Calu3 (cell line): Measurements from ENCODE around the gene MRPS26. TPM values are rescaled to one million over a fixed set of nuclear protein-coding genes. Genes with fewer than 3 reads are reported as not detected.

Experiments used
- BruUV-seq: library from RNA; stranded (reverse); fragments of 400-500 nt; replicated peaks from 2 replicates; lab custom pipeline; 2021; lab: Mats Ljungman, UMichigan
- CTCF ChIA-PET: fragments of 300-600 bp; sonication (Branson Sonifier 250); formaldehyde crosslinking; loops from one replicate; lab custom pipeline; 2022; ENCODE audit warnings: antibody characterized with exemption; lab: Charles Lee
- DNase-seq: peaks from one replicate; pipeline ENCODE4 v3.0.0; 2022
- H3K27ac Mint-ChIP-seq: one replicate; pipeline ENCODE4 v1.8.0; 2022; ENCODE audit warnings: mixed read lengths; ENCODE audit not compliant: unreplicated experiment
- H3K27me3 Mint-ChIP-seq: one replicate; pipeline ENCODE4 v1.8.0; 2022; ENCODE audit warnings: mixed read lengths; ENCODE audit not compliant: unreplicated experiment
- H3K36me3 Mint-ChIP-seq: one replicate; pipeline ENCODE4 v1.8.0; 2022; ENCODE audit warnings: mild to moderate bottlenecking, moderate library complexity, mixed read lengths; ENCODE audit not compliant: insufficient read depth, unreplicated experiment
- H3K4me1 Mint-ChIP-seq: one replicate; pipeline ENCODE4 v1.8.0; 2022; ENCODE audit warnings: mild to moderate bottlenecking, low read depth, mixed read lengths; ENCODE audit not compliant: unreplicated experiment
- H3K4me3 Mint-ChIP-seq: one replicate; pipeline ENCODE4 v1.8.0; 2022; ENCODE audit warnings: mild to moderate bottlenecking, low read depth, moderate library complexity, mixed read lengths; ENCODE audit not compliant: unreplicated experiment
- H3K9me3 Mint-ChIP-seq: one replicate; pipeline ENCODE4 v1.8.0; 2022; ENCODE audit warnings: low read depth, mixed read lengths; ENCODE audit not compliant: unreplicated experiment
- intact Hi-C: fragments of 100-400 bp; cut with micrococcal nuclease; formaldehyde crosslinking; loops from one replicate; pipeline ENCODE4 v1.10.0; 2022; ENCODE audit not compliant: unreplicated experiment
- total RNA-seq: library from RNA; stranded (reverse); gene quantifications from 2 replicates; pipeline ENCODE4 v1.2.3, GENCODE V29; 2022
- TF ChIP-seq, protein P1 (sequence below): fragments of 200-600 bp; IDR thresholded peaks from one replicate; pipeline ENCODE4 v1.8.0; 2022; ENCODE audit warnings: antibody characterized with exemption; ENCODE audit not compliant: unreplicated experiment

Gene MRPS26
- total RNA-seq, 1 experiment from 2014 or later = 30.7 TPM

- Mint-ChIP-seq H3K36me3 (peaks cover 5% of the 10 kb centered on the region), H3K9me3 (no peaks in the 10 kb centered on the region), H3K27me3 (no peaks in the 10 kb centered on the region), H3K4me3 (no peak overlapping the region), H3K27ac (no peak overlapping the region), H3K4me1 (no peaks in the 10 kb centered on the region)
- no peak for DNase-seq
- no TSS peak for BruUV-seq
- intact Hi-C loops = no loop called here
- TF ChIP-seq, protein P1, sequence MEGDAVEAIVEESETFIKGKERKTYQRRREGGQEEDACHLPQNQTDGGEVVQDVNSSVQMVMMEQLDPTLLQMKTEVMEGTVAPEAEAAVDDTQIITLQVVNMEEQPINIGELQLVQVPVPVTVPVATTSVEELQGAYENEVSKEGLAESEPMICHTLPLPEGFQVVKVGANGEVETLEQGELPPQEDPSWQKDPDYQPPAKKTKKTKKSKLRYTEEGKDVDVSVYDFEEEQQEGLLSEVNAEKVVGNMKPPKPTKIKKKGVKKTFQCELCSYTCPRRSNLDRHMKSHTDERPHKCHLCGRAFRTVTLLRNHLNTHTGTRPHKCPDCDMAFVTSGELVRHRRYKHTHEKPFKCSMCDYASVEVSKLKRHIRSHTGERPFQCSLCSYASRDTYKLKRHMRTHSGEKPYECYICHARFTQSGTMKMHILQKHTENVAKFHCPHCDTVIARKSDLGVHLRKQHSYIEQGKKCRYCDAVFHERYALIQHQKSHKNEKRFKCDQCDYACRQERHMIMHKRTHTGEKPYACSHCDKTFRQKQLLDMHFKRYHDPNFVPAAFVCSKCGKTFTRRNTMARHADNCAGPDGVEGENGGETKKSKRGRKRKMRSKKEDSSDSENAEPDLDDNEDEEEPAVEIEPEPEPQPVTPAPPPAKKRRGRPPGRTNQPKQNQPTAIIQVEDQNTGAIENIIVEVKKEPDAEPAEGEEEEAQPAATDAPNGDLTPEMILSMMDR = no peak
- CTCF ChIA-PET = no interaction called here
Observed at GRCh38 chr20:3038454-3038853, 7.4 kb upstream of the MRPS26 start.

DNA sequence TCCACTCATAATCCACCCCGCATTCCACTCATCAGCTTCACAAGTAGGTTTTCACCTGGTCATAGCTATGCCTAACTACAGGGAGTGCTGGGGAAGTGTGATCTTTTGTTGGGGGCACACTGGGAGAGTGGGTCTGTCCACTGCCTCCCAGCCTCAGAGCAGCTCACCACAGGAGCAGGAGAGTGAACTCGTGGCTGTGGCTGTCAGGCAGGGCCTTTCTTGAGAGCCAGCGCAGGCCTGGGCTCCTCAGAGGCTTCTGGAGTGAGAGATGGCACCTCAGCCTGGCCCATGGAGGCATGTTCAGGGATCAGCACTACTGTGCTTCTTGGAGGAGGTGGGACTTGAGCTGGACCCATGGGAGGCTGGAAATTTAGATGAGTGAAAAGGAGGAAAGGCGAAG is 6.4 kb upstream of the MRPS26 start:
- H3K27ac Mint-ChIP-seq = no peak overlapping the region
- H3K27me3 Mint-ChIP-seq = no peaks in the 10 kb centered on the region
- H3K36me3 Mint-ChIP-seq = peaks cover 5% of the 10 kb centered on the region
- DNase-seq = no peak
- CTCF ChIA-PET = no interaction called here
- H3K4me3 Mint-ChIP-seq = no peak overlapping the region
- no TSS peak for BruUV-seq
- TF ChIP-seq, protein P1 = no peak
- no peaks in the 10 kb centered on the region for H3K4me1 Mint-ChIP-seq
- no peaks in the 10 kb centered on the region for H3K9me3 Mint-ChIP-seq
- intact Hi-C loops = no loop called here

- H3K27ac Mint-ChIP-seq = no peak overlapping the region
- intact Hi-C loops = no loop called here
- CTCF ChIA-PET = no interaction called here
- TF ChIP-seq, protein P1 = no peak
- no peaks in the 10 kb centered on the region for H3K27me3 Mint-ChIP-seq
- H3K4me3 Mint-ChIP-seq = no peak overlapping the region
- no TSS peak for BruUV-seq
- DNase-seq = no peak
- H3K4me1 Mint-ChIP-seq = peaks cover 4% of the 10 kb centered on the region
- no peaks in the 10 kb centered on the region for H3K9me3 Mint-ChIP-seq
- H3K36me3 Mint-ChIP-seq = peaks cover 6% of the 10 kb centered on the region
Observed at GRCh38 chr20:3040086-3040485, 5.8 kb upstream of the MRPS26 start.

DNA sequence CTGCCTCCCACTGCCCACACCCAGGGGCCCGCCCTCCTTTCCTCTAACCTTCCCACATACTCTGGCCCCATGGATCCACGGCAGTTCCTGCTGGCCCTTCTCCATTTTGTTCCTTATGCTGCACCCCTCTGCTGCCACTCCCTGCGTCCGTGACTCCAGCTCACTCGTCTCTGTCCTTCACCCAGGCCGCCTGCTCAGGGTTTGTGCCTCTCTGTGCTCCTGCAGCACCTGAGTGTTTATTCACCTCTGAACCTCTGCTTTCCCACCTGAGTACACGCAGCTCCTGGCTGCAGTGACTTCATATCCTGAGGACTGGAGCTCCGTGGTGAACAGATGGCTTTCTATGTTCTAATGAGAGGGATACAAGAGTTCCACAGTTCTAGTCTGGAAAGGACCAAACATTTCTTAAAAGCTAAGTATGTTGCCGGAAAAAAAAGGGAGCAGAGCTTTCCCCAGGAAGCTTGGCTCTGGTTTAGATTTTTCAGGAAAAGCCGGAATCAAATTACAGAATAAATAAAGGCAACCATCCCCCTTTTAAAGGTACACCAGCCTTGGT is 3.9 kb upstream of the MRPS26 start:
- H3K4me1 Mint-ChIP-seq = peaks cover 12% of the 10 kb centered on the region
- peaks cover 25% of the 10 kb centered on the region for H3K36me3 Mint-ChIP-seq
- CTCF ChIA-PET = no interaction called here
- no peaks in the 10 kb centered on the region for H3K27me3 Mint-ChIP-seq
- no peaks in the 10 kb centered on the region for H3K9me3 Mint-ChIP-seq
- no peak overlapping the region for H3K27ac Mint-ChIP-seq
- intact Hi-C loops = no loop called here
- no TSS peak for BruUV-seq
- no peak overlapping the region for H3K4me3 Mint-ChIP-seq
- TF ChIP-seq, protein P1 = no peak
- no peak for DNase-seq
